SK-N-SH treated with all-trans-retinoic acid at 6 μM for 48 hours (cell line): ENCODE results near the gene EGFL7.

Experiments used
- ATAC-seq: fragments of 200-7000 bp; cut with Tn5 transposase; 3 replicates; pipeline ENCODE4 v1.9.1; 2020; ENCODE audit warnings: mild to moderate bottlenecking, moderate library complexity
- BACH2 ChIP-seq: fragments of 250-450 bp; sonication (Bioruptor Pico); IDR thresholded peaks from 2 replicates; pipeline ENCODE4 v1.9.0; 2021; ENCODE audit warnings: mild to moderate bottlenecking, borderline replicate concordance
- CSDC2 ChIP-seq: fragments of 250-450 bp; sonication (Bioruptor Pico); IDR thresholded peaks from 2 replicates; pipeline ENCODE4 v1.5.0; 2020; ENCODE audit warnings: mild to moderate bottlenecking, moderate library complexity
- CSRNP3 ChIP-seq: fragments of 250-450 bp; sonication (Bioruptor Pico); IDR thresholded peaks from 2 replicates; pipeline ENCODE4 v1.5.1; 2021; ENCODE audit warnings: mild to moderate bottlenecking, moderate library complexity
- ESRRG ChIP-seq: fragments of 250-450 bp; sonication (Bioruptor Pico); IDR thresholded peaks from 2 replicates; pipeline ENCODE4 v1.6.1; 2021; ENCODE audit warnings: mild to moderate bottlenecking
- GLIS3 ChIP-seq: fragments of 250-450 bp; sonication (Bioruptor Pico); IDR thresholded peaks from 2 replicates; pipeline ENCODE4 v1.5.0; 2020; ENCODE audit warnings: mild to moderate bottlenecking, moderate library complexity
- ISL1 ChIP-seq: fragments of 250-450 bp; sonication (Bioruptor Pico); IDR thresholded peaks from 2 replicates; pipeline ENCODE4 v2.1.2; 2022; ENCODE audit warnings: mild to moderate bottlenecking, moderate library complexity
- OSR1 ChIP-seq: fragments of 250-450 bp; sonication (Bioruptor Pico); IDR thresholded peaks from 2 replicates; pipeline ENCODE4 v1.8.0; 2022; ENCODE audit warnings: moderate library complexity, mild to moderate bottlenecking, inconsistent platforms
- RARB ChIP-seq: fragments of 250-450 bp; sonication (Bioruptor Pico); IDR thresholded peaks from 2 replicates; pipeline ENCODE4 v1.8.0; 2021; ENCODE audit warnings: mild to moderate bottlenecking, moderate library complexity
- SNAI2 ChIP-seq: fragments of 250-450 bp; sonication (Bioruptor Pico); IDR thresholded peaks from 2 replicates; pipeline ENCODE4 v1.5.0; 2020; ENCODE audit warnings: mild to moderate bottlenecking, moderate library complexity
- TCF4 ChIP-seq: fragments of 250-450 bp; sonication (Bioruptor Pico); IDR thresholded peaks from 2 replicates; pipeline ENCODE4 v1.8.0; 2021; ENCODE audit warnings: mild to moderate bottlenecking, moderate library complexity, borderline replicate concordance
- TOX ChIP-seq: fragments of 250-450 bp; sonication (Bioruptor Pico); IDR thresholded peaks from 2 replicates; pipeline ENCODE4 v1.8.0; 2021; ENCODE audit warnings: mild to moderate bottlenecking, moderate library complexity, borderline replicate concordance
- TSHZ2 ChIP-seq: fragments of 250-450 bp; sonication (Bioruptor Pico); IDR thresholded peaks from 2 replicates; pipeline ENCODE4 v1.5.0; 2020; ENCODE audit warnings: mild to moderate bottlenecking, moderate library complexity
- ZC3H10 ChIP-seq: fragments of 250-450 bp; sonication (Bioruptor Pico); IDR thresholded peaks from 2 replicates; pipeline ENCODE4 v1.5.1; 2021; ENCODE audit warnings: mild to moderate bottlenecking, moderate library complexity
- ZFP30 ChIP-seq: fragments of 450-650 bp; formaldehyde crosslinking; IDR thresholded peaks from 2 replicates; pipeline ENCODE4 v1.5.0; 2022; ENCODE audit warnings: mild to moderate bottlenecking, moderate library complexity
- ZNF565 ChIP-seq: fragments of 450-650 bp; formaldehyde crosslinking; conservative IDR thresholded peaks from 2 replicates; pipeline ENCODE4 v1.5.0; 2020; ENCODE audit warnings: low read depth, mild to moderate bottlenecking, moderate library complexity
- ZNF70 ChIP-seq: fragments of 450-650 bp; formaldehyde crosslinking; IDR thresholded peaks from 2 replicates; pipeline ENCODE4 v1.5.0; 2020; ENCODE audit warnings: mild to moderate bottlenecking, moderate library complexity
- ZNF8 ChIP-seq: fragments of 450-650 bp; formaldehyde crosslinking; IDR thresholded peaks from 2 replicates; pipeline ENCODE4 v1.5.0; 2020; ENCODE audit warnings: mild to moderate bottlenecking, moderate library complexity
- TF ChIP-seq, protein P1 (sequence below): fragments of 250-450 bp; sonication (Bioruptor Pico); IDR thresholded peaks from 2 replicates; pipeline ENCODE4 v1.8.0; 2021; ENCODE audit warnings: low read depth, mild to moderate bottlenecking, moderate library complexity, borderline replicate concordance
- TF ChIP-seq, protein P2 (sequence below): fragments of 250-450 bp; sonication (Bioruptor Pico); IDR thresholded peaks from 2 replicates; pipeline ENCODE4 v1.5.1; 2020; ENCODE audit warnings: low read depth, mild to moderate bottlenecking, moderate library complexity
- TF ChIP-seq, protein P3 (sequence below): fragments of 250-450 bp; sonication (Bioruptor Pico); IDR thresholded peaks from 2 replicates; pipeline ENCODE4 v1.8.0; 2020; ENCODE audit warnings: mild to moderate bottlenecking, moderate library complexity, borderline replicate concordance

EGFL7 gene

GRCh38 chr9:136684339-136684738, 21.6 kb downstream of the EGFL7 start:
- no peak for ATAC-seq
- TF ChIP-seq ZNF70 (CRISPR knock-in tag) (no peak), TSHZ2 (CRISPR knock-in tag) (no peak), RARB (CRISPR knock-in tag) (no peak), ZC3H10 (no peak), CSDC2 (CRISPR knock-in tag) (no peak)
- TF ChIP-seq, protein P1, sequence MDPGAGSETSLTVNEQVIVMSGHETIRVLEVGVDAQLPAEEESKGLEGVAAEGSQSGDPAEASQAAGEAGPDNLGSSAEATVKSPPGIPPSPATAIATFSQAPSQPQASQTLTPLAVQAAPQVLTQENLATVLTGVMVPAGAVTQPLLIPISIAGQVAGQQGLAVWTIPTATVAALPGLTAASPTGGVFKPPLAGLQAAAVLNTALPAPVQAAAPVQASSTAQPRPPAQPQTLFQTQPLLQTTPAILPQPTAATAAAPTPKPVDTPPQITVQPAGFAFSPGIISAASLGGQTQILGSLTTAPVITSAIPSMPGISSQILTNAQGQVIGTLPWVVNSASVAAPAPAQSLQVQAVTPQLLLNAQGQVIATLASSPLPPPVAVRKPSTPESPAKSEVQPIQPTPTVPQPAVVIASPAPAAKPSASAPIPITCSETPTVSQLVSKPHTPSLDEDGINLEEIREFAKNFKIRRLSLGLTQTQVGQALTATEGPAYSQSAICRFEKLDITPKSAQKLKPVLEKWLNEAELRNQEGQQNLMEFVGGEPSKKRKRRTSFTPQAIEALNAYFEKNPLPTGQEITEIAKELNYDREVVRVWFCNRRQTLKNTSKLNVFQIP (CRISPR knock-in tag): no peak

GRCh38 chr9:136684799-136685198, 22.1 kb downstream of the EGFL7 start:
- TF ChIP-seq TOX (CRISPR knock-in tag): no peak
- no peak for TF ChIP-seq TSHZ2 (CRISPR knock-in tag)
- TF ChIP-seq OSR1: no peak
- TF ChIP-seq CSDC2 (CRISPR knock-in tag): no peak
- TF ChIP-seq, protein P2, sequence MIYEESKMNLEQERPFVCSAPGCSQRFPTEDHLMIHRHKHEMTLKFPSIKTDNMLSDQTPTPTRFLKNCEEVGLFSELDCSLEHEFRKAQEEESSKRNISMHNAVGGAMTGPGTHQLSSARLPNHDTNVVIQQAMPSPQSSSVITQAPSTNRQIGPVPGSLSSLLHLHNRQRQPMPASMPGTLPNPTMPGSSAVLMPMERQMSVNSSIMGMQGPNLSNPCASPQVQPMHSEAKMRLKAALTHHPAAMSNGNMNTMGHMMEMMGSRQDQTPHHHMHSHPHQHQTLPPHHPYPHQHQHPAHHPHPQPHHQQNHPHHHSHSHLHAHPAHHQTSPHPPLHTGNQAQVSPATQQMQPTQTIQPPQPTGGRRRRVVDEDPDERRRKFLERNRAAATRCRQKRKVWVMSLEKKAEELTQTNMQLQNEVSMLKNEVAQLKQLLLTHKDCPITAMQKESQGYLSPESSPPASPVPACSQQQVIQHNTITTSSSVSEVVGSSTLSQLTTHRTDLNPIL (CRISPR knock-in tag): no peak
- no peak for TF ChIP-seq BACH2 (CRISPR knock-in tag)
- TF ChIP-seq ZFP30 (CRISPR knock-in tag): no peak
- no peak for TF ChIP-seq ESRRG (CRISPR knock-in tag)
- TF ChIP-seq, protein P3, sequence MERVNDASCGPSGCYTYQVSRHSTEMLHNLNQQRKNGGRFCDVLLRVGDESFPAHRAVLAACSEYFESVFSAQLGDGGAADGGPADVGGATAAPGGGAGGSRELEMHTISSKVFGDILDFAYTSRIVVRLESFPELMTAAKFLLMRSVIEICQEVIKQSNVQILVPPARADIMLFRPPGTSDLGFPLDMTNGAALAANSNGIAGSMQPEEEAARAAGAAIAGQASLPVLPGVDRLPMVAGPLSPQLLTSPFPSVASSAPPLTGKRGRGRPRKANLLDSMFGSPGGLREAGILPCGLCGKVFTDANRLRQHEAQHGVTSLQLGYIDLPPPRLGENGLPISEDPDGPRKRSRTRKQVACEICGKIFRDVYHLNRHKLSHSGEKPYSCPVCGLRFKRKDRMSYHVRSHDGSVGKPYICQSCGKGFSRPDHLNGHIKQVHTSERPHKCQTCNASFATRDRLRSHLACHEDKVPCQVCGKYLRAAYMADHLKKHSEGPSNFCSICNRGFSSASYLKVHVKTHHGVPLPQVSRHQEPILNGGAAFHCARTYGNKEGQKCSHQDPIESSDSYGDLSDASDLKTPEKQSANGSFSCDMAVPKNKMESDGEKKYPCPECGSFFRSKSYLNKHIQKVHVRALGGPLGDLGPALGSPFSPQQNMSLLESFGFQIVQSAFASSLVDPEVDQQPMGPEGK (CRISPR knock-in tag): no peak
- TF ChIP-seq ISL1 (CRISPR knock-in tag): no peak
- no peak for TF ChIP-seq RARB (CRISPR knock-in tag)
- TF ChIP-seq ZNF565: no peak
- no peak for ATAC-seq

- TF ChIP-seq SNAI2 (CRISPR knock-in tag) (no peak), ZNF565 (no peak), ESRRG (CRISPR knock-in tag) (no peak), CSDC2 (CRISPR knock-in tag) (no peak), CSRNP3 (CRISPR knock-in tag) (no peak), ZC3H10 (no peak), TCF4 (CRISPR knock-in tag) (no peak), BACH2 (CRISPR knock-in tag) (no peak), GLIS3 (CRISPR knock-in tag) (no peak), ZNF70 (CRISPR knock-in tag) (no peak), ZNF8 (CRISPR knock-in tag) (no peak)
- TF ChIP-seq, protein P3 (CRISPR knock-in tag): no peak
- TF ChIP-seq, protein P1 (CRISPR knock-in tag): no peak
- no peak for ATAC-seq
Observed at GRCh38 chr9:136685216-136685615, 22.5 kb downstream of the EGFL7 start.
